Activated CD8-positive, alpha-beta memory T cell treated with anti-CD3 and anti-CD28 coated beads, Interleukin-2, amount 50 U/mL, for 4 hours (primary cell): ENCODE results near the gene SIDT2.
"Not testable (repeated sequence)": the region's sequence is repeated elsewhere in the genome, so short reads cannot be mapped to it uniquely, and the experiment has no call there.

ENCODE experiments used
- DNase-seq: peaks from one replicate; pipeline ENCODE4 v3.0.0-alpha.2; 2020

The SIDT2 gene

GRCh38 chr11:117205211-117205818, 26.8 kb downstream of the SIDT2 start:
- DNase-seq: no peak

- DNase-seq: not testable (repeated sequence)
Measured at GRCh38 chr11:117206111-117206510, 27.6 kb downstream of the SIDT2 start.

- DNase-seq: not testable (repeated sequence)
Measured at GRCh38 chr11:117206859-117207258, 28.3 kb downstream of the SIDT2 start.

GRCh38 chr11:117207481-117207880, 28.9 kb downstream of the SIDT2 start:
- not testable (repeated sequence) for DNase-seq

GRCh38 chr11:117208710-117209109, 30.2 kb downstream of the SIDT2 start:
- DNase-seq: not testable (repeated sequence)

GRCh38 chr11:117209351-117210125, 31.0 kb downstream of the SIDT2 start:
- DNase-seq: not testable (repeated sequence)

GRCh38 chr11:117210620-117211019, 32.1 kb downstream of the SIDT2 start:
- no peak for DNase-seq

GRCh38 chr11:117212697-117213355, 34.3 kb downstream of the SIDT2 start:
- no peak for DNase-seq

GRCh38 chr11:117214404-117215110, 36.0 kb downstream of the SIDT2 start:
- no peak for DNase-seq

- DNase-seq: no peak
Measured at GRCh38 chr11:117217141-117218084, 38.9 kb downstream of the SIDT2 start.

GRCh38 chr11:117218133-117218915, 39.8 kb downstream of the SIDT2 start:
- no peak for DNase-seq

GRCh38 chr11:117219001-117219400, 40.5 kb downstream of the SIDT2 start:
- DNase-seq: no peak

GRCh38 chr11:117219455-117219854, 40.9 kb downstream of the SIDT2 start:
- DNase-seq: no peak

- DNase-seq: no peak
Measured at GRCh38 chr11:117219995-117220394, 41.5 kb downstream of the SIDT2 start.

GRCh38 chr11:117220568-117220967, 42.0 kb downstream of the SIDT2 start:
- no peak for DNase-seq

- DNase-seq: no peak
Measured at GRCh38 chr11:117220999-117221774, 42.6 kb downstream of the SIDT2 start.

- DNase-seq: no peak
Measured at GRCh38 chr11:117221775-117222517, 43.4 kb downstream of the SIDT2 start.

- no peak for DNase-seq
Measured at GRCh38 chr11:117222991-117223740, 44.6 kb downstream of the SIDT2 start.
